Gastrocnemius medialis (tissue), 4 donors: ENCODE measurements around the gene SLC10A2. TPM values are rescaled to one million over a fixed set of nuclear protein-coding genes. Genes with fewer than 3 reads are reported as not detected.

Experiments
- ATAC-seq, 2 donors: fragments of 150-250 bp; one replicate each; pipeline ENCODE4 v1.9.1; 2016
- DNase-seq, 2 donors: peaks; one replicate each; pipeline ENCODE4 v3.0.0-alpha.2; 2019
- H3K27ac ChIP-seq, 4 donors: fragments of 200-600 bp; sonication (generic); 1 replicate in 1 of 4; 2 replicates in 3 of 4; pipeline ENCODE4 v1.5.1; 2016 to 2018; ENCODE audit warnings: mild to moderate bottlenecking in 2 of 4, moderate library complexity in 1 of 4
- H3K27me3 ChIP-seq, 3 donors: fragments of 200-600 bp; sonication (generic) in 2 of 3; 1 replicate in 1 of 3; 2 replicates in 2 of 3; pipeline versions ENCODE4 v1.5.1 to v1.6.0; 2016 to 2019; ENCODE audit warnings: mild to moderate bottlenecking in 1 of 3, moderate library complexity in 1 of 3
- H3K36me3 ChIP-seq, 2 donors: fragments of 200-600 bp; sonication (generic) in 1 of 2; one replicate each; pipeline ENCODE4 v1.5.1; 2017 to 2018
- H3K4me1 ChIP-seq, 2 donors: fragments of 200-600 bp; sonication (generic) in 1 of 2; one replicate each; pipeline ENCODE4 v1.5.1; 2016 to 2017; ENCODE audit warnings: mild to moderate bottlenecking in 2 of 2
- H3K4me3 ChIP-seq, 4 donors: fragments of 200-600 bp; sonication (generic) in 3 of 4; 1 replicate in 1 of 4; 2 replicates in 3 of 4; pipeline ENCODE4 v1.5.1; 2016 to 2019; ENCODE audit warnings: mild to moderate bottlenecking in 2 of 4
- H3K9me3 ChIP-seq, 3 donors: fragments of 200-600 bp; sonication (generic) in 2 of 3; 1 replicate in 1 of 3; 2 replicates in 2 of 3; pipeline ENCODE4 v1.5.1; 2016 to 2019
- CTCF ChIP-seq, 5 experiments: fragments of 450-650 bp in 3 of 5; fragments of 200-600 bp in 2 of 5; sonication (generic) in 2 of 5; IDR thresholded peaks in 4 of 5; conservative IDR thresholded peaks in 1 of 5; 1 replicate in 4 of 5; 2 replicates in 1 of 5; pipeline ENCODE4 v1.5.1; 2016 to 2019; ENCODE audit warnings: antibody characterized with exemption in 5 of 5, mild to moderate bottlenecking in 3 of 5, moderate library complexity in 3 of 5
- POLR2A ChIP-seq, 2 donors: fragments of 450-650 bp; IDR thresholded peaks; one replicate each; pipeline ENCODE4 v1.6.1; 2017; ENCODE audit warnings: antibody characterized with exemption in 2 of 2, mild to moderate bottlenecking in 2 of 2, moderate library complexity in 2 of 2
- in situ Hi-C, 4 donors: fragments of 200-750 bp; cut with MboI; loops; one replicate each; pipeline versions ENCODE4 v1.15.0 to v1.8.0; 2017; ENCODE audit warnings: low sequenced_read_pairs in 4 of 4
- intact Hi-C: fragments of 100-400 bp; cut with DNase I; formaldehyde crosslinking; loops from one replicate; pipeline ENCODE4 v1.15.1; 2023; ENCODE audit warnings: low total_unique reads
- total RNA-seq, 4 donors: library from RNA; depleted of rRNA; stranded (reverse); fragments of >200 nt; gene quantifications; one replicate each; pipeline versions ENCODE4 v1.1.0 to v1.2.3, GENCODE V29; 2016

SLC10A2 gene
- total RNA-seq, 4 donors from 2014 or later = not detected

- in situ Hi-C loops = no loop called here
- no peak overlapping the region for H3K4me3 ChIP-seq
- no peaks in the 10 kb centered on the region for H3K9me3 ChIP-seq
- no peaks in the 10 kb centered on the region for H3K4me1 ChIP-seq
- no peaks in the 10 kb centered on the region for H3K36me3 ChIP-seq
- DNase-seq = no peak
- intact Hi-C loops = no loop called here
- no peak for ATAC-seq
- no peak for TF ChIP-seq POLR2A (IDR thresholded peaks at IDR 0.05)
- TF ChIP-seq CTCF (IDR thresholded peaks at IDR 0.05 in 4 of 5, conservative IDR thresholded peaks at IDR 0.05 in 1 of 5) = no peak
- H3K27ac ChIP-seq = no peak overlapping the region
- no peaks in the 10 kb centered on the region for H3K27me3 ChIP-seq
Observed at GRCh38 chr13:103040006-103040405, 26.2 kb downstream of the SLC10A2 start.

GRCh38 chr13:103039183-103039582, 27.0 kb downstream of the SLC10A2 start:
- no peak overlapping the region for H3K27ac ChIP-seq
- DNase-seq = no peak
- no peak overlapping the region for H3K4me3 ChIP-seq
- no peaks in the 10 kb centered on the region for H3K9me3 ChIP-seq
- TF ChIP-seq POLR2A (IDR thresholded peaks at IDR 0.05) (no peak), CTCF (IDR thresholded peaks at IDR 0.05 in 4 of 5, conservative IDR thresholded peaks at IDR 0.05 in 1 of 5) (no peak)
- intact Hi-C loops (no loop called here), in situ Hi-C loops (no loop called here)
- H3K36me3 ChIP-seq = no peaks in the 10 kb centered on the region
- ATAC-seq = no peak
- no peaks in the 10 kb centered on the region for H3K27me3 ChIP-seq
- H3K4me1 ChIP-seq = no peaks in the 10 kb centered on the region

GRCh38 chr13:103036268-103036667, 29.9 kb downstream of the SLC10A2 start:
- Histone ChIP-seq H3K27ac (no peak overlapping the region), H3K36me3 (no peaks in the 10 kb centered on the region), H3K9me3 (no peaks in the 10 kb centered on the region), H3K27me3 (no peaks in the 10 kb centered on the region), H3K4me1 (no peaks in the 10 kb centered on the region), H3K4me3 (no peak overlapping the region)
- DNase-seq = no peak
- no peak for ATAC-seq
- in situ Hi-C loops = no loop called here
- TF ChIP-seq CTCF (IDR thresholded peaks at IDR 0.05 in 4 of 5, conservative IDR thresholded peaks at IDR 0.05 in 1 of 5) (no peak), POLR2A (IDR thresholded peaks at IDR 0.05) (no peak)
- intact Hi-C loops = no loop called here

GRCh38 chr13:103033999-103034398, 32.2 kb downstream of the SLC10A2 start:
- in situ Hi-C loops (no loop called here), intact Hi-C loops (no loop called here)
- H3K27ac ChIP-seq = no peak overlapping the region
- H3K4me3 ChIP-seq = no peak overlapping the region
- H3K9me3 ChIP-seq = no peaks in the 10 kb centered on the region
- H3K27me3 ChIP-seq = no peaks in the 10 kb centered on the region
- H3K4me1 ChIP-seq = no peaks in the 10 kb centered on the region
- no peak for ATAC-seq
- H3K36me3 ChIP-seq = no peaks in the 10 kb centered on the region
- no peak for TF ChIP-seq CTCF (IDR thresholded peaks at IDR 0.05 in 4 of 5, conservative IDR thresholded peaks at IDR 0.05 in 1 of 5)
- TF ChIP-seq POLR2A (IDR thresholded peaks at IDR 0.05) = no peak
- no peak for DNase-seq

GRCh38 chr13:103031332-103031873, 34.8 kb downstream of the SLC10A2 start:
- intact Hi-C loops = no loop called here

More at GRCh38 chr13:103031332-103031873, 34.8 kb downstream of the SLC10A2 start:
- DNase-seq = no peak
- H3K4me3 ChIP-seq = no peak overlapping the region
- in situ Hi-C loops = no loop called here
- H3K9me3 ChIP-seq = peaks cover 0 to 2% (median 0%) of the 10 kb centered on the region in 3 donors
- H3K4me1 ChIP-seq = no peaks in the 10 kb centered on the region
- no peak overlapping the region for H3K27ac ChIP-seq
- ATAC-seq = no peak
- no peak for TF ChIP-seq CTCF (IDR thresholded peaks at IDR 0.05 in 4 of 5, conservative IDR thresholded peaks at IDR 0.05 in 1 of 5)
- TF ChIP-seq POLR2A (IDR thresholded peaks at IDR 0.05) = no peak
- no peaks in the 10 kb centered on the region for H3K36me3 ChIP-seq
- H3K27me3 ChIP-seq = no peaks in the 10 kb centered on the region
